ENCODE measurements around the gene DCAF12. TPM values are rescaled to one million over a fixed set of nuclear protein-coding genes. Genes with fewer than 3 reads are reported as not detected.
"Not testable (repeated sequence)": the region's sequence is repeated elsewhere in the genome, so short reads cannot be mapped to it uniquely, and the experiment has no call there.

DCAF12 gene
- polyA plus RNA-seq, 4 donors, result 60.8 to 68.9 (median 64.5) TPM

DNA sequence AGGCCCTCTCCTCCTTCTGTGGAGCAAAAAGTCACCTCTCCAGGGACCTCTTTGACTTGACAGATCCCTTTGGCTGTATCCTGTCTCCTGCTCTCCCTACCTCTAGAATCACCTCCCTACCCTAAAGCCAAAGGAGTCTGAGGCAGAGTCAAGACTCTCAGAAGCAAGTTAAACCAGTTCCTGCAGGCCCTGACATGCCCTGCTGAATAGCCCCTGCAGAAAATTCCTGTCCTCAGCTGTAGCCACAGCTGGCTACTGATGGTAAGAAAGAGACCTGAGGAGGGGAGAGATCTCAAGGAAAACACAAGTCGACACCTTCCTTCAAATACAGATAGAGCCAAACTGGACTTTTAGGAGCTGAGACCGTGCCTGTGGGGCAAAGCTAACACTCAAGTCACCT lies 54.1 kb downstream of the DCAF12 start:
- peak in 1 of 4 donors; percentile 13 for DNase-seq (ENCODE audit: low read depth in 4 of 4, low spot score in 3 of 4)

DNA sequence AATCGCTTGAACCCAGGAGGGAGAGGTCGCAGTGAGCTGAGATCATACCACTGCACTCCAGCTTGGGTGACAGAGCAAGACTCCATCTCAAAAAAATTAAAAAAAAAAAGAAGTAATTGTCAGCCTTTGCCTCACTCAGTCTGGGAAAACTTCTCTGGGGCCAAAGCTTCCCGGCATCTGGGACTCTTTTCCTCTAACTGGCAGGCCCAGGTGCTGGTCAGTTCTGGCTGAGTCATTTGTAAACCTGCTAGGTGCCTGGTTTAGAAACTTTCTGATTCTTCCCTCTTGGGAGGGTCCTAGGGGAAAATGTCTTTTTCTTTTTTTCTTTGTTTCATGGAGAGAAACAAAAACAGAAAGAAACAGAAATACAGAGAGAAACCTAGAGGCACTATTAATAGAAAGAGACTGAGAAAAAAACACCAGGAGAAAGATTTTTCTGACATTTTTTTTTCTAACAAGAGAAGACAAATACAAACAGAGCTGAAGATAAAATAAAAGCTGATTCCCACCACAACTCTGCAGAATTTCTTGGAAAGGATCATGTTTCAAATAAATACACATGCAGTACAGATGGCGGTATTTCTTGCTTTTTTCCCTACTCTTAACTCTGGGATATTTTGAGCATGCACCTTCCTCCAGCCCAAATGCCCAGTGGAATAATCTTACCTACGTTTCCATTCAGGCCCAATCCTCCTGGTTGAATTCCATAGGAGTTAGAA lies 55.7 kb downstream of the DCAF12 start:
- no peak for DNase-seq (ENCODE audit: low read depth in 4 of 4, low spot score in 3 of 4)

DNA sequence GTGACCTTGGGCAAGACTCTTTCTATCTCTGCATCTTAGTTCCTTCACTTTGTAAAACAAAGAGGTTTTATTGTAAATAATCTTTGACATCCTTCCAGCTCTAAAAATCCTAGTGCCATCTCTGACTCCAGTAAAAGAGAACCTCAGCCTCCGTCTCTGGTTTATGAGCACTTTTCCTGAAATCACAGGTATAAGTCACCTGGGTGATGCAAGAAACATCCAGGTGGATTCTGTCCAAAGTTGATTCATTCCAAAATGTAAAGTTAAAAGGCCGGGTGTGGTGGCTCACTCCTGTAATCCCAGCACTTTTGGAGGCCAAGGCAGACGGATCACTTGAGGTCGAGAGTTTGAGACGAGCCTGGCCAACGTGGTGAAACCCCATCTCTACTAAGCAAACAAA lies 56.7 kb downstream of the DCAF12 start:
- no peak for DNase-seq (ENCODE audit: low read depth in 4 of 4, low spot score in 3 of 4)

DNA sequence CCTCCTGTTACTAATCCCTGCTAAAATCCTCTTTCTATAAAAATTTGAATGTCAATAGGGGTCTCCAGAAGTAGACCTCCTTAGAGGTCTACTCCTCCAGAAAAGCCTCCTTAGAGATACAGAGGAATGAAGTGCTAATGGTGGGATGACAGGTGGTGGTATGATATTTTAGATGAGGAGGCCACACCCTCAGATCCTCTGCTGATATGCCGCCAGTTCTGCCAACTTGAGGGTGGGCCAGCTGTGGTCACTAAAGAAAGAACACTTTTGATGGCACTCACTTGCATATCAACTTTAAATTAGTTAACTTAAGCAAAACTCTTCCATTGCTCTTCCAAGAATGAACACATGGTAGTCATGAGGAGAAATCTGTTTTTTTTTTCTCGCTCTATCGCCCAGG lies 61.0 kb downstream of the DCAF12 start:
- no peak for DNase-seq (ENCODE audit: low read depth in 4 of 4, low spot score in 3 of 4)

DNA sequence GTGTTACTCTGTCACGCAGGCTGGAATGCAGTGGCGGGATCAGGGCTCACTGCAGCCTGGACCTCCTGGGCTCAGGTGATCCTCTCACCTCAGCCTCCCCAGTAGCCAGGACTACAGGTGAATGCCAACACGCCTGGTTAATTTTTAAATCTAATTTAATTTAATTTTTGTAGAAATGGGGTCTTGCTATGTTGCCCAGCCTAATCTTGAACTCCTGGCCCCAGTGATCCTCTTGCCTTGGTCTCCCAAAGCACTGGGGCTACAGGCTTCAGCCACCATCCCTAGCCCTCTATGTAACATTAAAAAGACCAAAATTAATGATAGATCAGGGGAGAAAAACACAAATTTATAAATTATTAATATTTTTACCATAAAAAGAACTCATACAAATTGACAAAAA lies 66.5 kb downstream of the DCAF12 start:
- DNase-seq (ENCODE audit: low read depth in 4 of 4, low spot score in 3 of 4), result no peak

DNA sequence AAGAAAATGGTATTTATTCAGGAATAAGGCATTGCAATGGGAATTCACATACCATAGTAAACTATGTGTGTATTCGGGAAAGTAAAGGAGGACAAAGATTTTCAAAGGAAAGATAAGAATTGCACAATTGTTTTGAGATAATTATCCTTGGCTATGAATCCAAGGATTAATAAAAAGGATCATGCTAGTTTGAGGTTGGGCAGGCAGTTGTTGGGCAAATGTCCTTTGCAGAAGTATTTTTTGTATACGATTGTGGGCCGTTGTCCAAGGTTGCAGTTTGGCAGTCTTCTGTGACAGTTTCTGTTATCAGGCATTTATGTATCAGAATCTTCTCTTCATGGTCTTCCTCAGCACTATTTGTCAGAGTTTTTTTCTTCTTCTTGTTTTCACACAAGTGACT lies 67.2 kb downstream of the DCAF12 start:
- DNase-seq (ENCODE audit: low read depth in 4 of 4, low spot score in 3 of 4), result no peak

DNA sequence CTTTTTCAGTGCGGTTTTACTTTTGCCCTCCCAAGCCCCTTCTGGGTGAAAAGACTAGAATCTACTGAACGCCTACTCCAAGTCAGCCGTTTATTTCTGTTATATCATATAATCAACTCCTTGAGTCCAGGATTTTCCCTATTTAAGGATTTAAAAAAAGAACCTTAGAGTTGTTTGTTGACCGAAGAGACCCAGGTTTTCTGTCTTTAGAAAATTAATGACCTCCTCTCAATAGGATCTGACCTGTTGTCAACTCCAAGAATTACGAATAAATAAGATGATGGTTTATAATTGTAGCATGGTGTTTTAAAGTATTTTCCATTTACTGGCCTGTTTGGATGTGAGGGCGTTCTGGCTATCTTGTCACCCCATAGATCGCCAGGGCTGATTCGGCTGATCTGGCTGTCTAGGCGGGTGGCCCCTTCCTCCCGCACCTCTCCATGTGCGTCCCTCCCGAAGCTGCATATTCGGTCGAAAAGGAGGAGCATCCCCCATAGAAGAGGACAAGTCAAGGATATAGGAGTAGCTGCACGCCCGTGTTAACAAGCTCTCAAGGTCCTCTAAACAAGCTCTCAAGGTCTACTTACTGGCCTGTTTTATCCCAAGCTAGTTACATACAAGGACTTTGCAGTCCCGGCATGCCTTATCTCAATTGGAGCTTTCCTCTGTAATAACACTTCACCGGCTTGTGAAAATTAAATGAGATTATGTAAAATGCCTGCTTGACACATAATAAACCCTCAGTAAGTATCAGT lies 76.7 kb downstream of the DCAF12 start:
- no peak for DNase-seq (ENCODE audit: low read depth in 4 of 4, low spot score in 3 of 4)

DNA sequence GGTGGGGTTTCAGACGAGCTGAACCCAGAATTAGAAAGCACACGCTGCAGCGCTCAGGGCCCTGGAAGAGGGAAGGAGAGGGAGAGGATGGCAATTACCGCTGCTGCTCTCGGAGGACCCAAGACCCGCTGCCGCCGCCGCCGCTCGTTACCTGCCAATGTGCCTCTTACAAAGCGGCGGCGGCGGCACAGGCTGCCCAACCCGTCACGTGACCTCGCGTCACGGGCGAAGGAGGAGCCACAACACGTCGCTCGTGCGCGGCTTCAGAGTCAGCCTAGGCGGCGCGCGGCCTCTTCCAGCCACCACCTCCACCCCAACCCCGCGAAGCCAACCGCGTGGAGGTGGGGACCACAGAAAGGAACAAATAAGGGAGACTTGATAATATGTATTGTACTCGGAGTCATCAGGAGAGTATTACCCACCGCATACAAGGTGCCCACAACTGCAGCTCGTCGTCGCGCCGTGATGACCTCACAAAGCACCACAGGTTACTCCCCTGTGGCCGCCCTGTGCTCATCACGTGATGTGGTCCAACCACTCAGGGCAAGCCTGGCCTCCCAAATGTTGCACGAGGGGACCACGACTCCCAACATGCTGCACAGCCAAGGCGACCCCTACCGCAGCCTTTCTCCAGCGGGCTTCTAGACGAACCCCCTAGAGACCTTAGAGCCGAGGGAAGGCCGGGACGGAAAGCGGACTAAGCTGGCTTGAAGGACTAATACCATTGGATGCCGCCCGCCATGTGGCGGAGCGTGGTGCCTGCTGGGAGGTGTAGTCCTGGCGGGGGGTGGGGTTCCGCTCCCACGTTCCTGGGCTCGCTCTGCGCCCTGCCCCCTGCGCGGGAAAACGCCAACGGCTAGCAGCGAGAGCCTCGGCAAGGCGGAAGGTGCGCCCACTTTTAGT lies 77.5 kb downstream of the DCAF12 start, which contains the start of gene UBAP2:
UBAP2 (minus strand) TSS at position 161 of the 903 bp plus-strand sequence. CDS start 31,739 bp downstream, outside the sequence.
- peak; percentile 95 to 100 (median 97) for DNase-seq (ENCODE audit: low read depth in 4 of 4, low spot score in 3 of 4)

DNA sequence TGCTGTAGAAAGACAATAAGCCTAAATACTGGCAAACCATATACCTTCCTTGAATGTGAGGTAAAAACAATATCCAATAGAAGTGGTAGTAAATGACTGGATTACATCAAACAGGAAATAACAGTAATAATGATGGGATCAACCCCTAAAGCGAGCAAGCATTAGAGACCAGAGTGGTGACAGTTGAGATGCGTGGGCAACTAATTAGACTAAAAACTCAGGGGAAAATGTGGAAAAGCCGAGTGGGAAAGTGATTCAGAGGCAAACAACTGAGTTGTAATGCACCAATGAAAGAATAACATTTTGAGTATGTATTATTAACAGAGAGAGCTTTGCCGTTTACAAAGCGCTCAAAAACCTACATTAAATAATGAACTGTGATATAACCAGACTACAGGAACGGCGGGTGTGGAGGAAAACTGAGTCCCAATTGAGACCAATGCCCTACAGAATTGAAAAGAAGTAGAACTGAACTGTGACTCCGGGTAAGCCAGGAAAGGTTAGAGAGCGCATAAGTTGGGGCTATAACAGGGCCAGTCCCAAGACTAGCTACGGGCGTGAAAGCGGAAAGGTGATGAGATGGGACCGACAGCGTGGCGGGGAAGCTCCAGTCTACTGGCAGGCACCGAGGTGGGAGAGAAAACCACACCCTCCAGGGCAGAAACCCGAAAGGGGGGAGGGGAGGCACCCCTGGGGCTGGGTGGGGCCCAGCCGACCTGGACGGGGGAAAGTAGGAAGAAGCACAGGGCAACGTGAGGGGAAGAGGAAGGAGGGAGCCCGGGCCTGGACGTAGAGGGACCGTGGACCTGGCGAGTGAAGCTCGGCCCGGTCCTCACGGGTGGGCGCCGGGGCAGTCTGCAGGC lies 78.4 kb downstream of the DCAF12 start:
- DNase-seq (ENCODE audit: low read depth in 4 of 4, low spot score in 3 of 4), result peak in 1 of 4 donors; percentile 34

DNA sequence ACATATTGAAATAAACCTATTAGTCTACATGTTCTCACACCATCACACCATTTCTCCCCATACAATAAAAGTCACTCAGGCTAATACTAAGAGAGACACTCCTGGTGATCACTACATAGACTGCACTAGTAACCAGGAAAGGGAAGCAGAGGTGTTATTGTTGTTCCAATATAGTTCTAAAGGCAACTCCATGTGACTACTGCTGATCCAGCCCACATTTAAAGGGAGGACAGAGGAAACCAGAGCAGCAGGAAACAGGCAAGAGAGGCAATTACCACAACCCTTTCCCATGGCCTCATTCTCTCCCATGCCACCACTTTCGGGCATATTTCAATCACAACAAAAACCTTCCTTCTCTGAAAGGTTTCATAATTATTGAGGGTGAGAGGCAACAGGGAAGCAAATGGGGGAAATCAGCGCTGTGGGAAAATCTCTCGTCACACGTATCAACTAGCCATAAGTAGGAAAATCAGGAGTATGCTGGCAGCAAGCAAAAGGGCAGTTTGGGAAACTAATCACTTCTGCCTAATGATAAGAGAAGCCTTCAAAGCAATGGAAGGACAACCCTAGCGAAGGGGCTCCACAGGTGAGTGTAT lies 79.6 kb downstream of the DCAF12 start:
- no peak for DNase-seq (ENCODE audit: low read depth in 4 of 4, low spot score in 3 of 4)

DNA sequence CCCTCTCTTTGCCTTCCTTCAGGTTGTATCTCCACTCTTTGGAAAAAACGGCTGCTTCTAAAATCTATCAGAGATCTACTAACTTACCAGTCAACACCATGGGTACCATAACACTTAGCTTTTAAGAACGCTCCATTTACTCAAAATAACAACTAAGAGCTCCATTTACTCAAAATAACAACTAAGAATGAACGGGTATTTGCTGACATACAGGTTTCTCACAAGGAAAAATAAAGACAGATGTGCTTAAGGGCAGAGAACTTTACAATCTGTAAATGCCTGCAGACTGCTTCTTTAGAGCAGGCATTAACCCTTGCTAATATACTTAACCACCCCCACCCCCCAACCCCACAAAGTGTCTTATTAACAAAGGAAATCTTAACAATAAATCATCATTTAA lies 80.6 kb downstream of the DCAF12 start:
- no peak for DNase-seq (ENCODE audit: low read depth in 4 of 4, low spot score in 3 of 4)

DNA sequence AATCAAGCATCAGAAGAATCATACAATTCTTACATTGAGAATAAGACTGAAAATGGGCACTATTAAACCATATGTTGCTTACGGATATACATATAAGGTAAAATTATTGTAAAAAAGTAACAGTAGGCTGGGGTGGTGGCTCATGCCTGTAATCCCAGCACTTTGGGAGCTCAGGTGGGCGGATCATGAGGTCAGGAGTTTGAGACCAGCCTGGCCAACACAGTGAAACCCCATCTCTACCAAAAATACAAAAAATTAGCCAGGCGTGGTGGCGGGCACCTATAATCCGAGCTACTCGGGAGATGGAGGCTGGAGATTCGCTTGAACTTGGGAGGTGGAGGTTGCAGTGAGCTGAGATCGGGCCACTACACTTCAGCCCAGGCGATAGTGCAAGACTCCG lies 84.4 kb downstream of the DCAF12 start:
- DNase-seq (ENCODE audit: low read depth in 4 of 4, low spot score in 3 of 4), result not testable (repeated sequence)

DNA sequence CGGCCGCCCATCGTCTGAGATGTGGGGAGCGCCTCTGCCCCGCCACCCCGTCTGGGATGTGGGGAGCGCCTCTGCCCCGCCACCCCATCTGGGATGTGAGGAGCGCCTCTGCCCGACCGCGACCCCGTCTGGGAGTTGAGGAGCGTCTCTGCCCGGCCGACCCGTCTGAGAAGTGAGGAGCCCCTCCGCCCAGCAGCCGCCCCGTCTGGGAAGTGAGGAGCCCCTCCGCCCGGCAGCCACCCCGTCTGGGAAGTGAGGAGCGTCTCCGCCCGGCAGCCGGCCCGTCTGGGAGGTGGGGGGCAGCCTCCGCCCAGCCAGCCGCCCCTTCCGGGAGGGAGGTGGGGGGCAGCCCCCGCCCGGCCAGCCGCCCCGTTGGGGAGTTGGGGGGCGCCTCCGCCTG lies 87.6 kb downstream of the DCAF12 start:
- not testable (repeated sequence) for DNase-seq (ENCODE audit: low read depth in 4 of 4, low spot score in 3 of 4)

DNA sequence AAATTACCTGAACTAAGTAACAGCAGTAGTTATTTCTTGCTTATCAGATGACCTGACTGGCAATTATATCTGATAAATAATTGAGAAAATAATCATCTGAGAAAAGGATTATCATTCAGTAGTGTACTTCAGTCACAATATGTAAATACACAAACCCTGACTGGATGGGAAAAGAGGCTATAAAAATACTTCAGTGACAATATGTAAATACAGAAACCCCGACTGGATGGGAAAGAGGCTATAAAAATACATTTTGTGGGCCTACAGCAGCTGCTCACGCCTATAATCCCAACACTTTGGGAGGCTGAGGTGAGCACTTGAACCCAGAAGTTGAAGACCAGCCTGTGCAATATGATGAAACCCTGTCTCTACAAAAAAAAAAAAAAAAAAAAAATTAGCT lies 88.9 kb downstream of the DCAF12 start:
- DNase-seq (ENCODE audit: low read depth in 4 of 4, low spot score in 3 of 4), result no peak

DNA sequence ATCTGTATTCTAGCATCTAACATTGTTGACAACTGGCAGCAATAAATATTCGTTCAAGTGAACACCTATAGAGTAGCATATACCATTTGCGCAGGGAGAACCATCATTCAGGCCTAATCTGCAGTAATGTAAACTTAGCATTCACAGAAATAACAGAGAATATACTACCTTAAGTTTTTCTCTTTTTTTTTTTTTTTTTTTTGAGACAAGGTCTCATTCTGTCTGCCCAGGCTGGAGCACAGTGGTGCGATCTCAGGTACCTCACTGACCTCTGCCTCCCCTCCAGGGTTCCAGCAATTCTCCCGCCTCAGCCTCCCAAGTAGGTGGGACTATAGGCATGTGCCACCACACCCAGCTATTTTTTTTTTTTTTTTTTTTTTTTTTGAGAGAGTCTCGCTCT lies 89.9 kb downstream of the DCAF12 start:
- no peak for DNase-seq (ENCODE audit: low read depth in 4 of 4, low spot score in 3 of 4)

Other genes with a start within 250 kb of the DCAF12 start
- gene UBAP2, start 77.8 kb downstream of the DCAF12 start, polyA plus RNA-seq (ENCODE audit: insufficient read length in 4 of 4), result 10 to 100 TPM; 36.2 to 42.7 (median 37.6) TPM
- gene UBAP1, start 52.3 kb upstream of the DCAF12 start, polyA plus RNA-seq (ENCODE audit: insufficient read length in 4 of 4), result 10 to 100 TPM; 57.7 to 64.8 (median 64.0) TPM
- 1 to 10 TPM; 5.4 to 6.2 (median 5.9) TPM for gene KIF24, start 202.6 kb upstream of the DCAF12 start, polyA plus RNA-seq (ENCODE audit: insufficient read length in 4 of 4)
- 10 to 100 TPM; 21.7 to 27.6 (median 25.2) TPM for gene NUDT2, start 202.9 kb upstream of the DCAF12 start, polyA plus RNA-seq (ENCODE audit: insufficient read length in 4 of 4)

All from right renal pelvis (tissue), 4 donors.